NCI-H187 (cell line): Measurements from ENCODE around the gene HIPK2.

ENCODE experiments used
- DNase-seq, 2 experiments: peaks; one replicate each; lab custom pipeline; 2025; lab: John Stamatoyannopoulos, UW

HIPK2 gene

DNA sequence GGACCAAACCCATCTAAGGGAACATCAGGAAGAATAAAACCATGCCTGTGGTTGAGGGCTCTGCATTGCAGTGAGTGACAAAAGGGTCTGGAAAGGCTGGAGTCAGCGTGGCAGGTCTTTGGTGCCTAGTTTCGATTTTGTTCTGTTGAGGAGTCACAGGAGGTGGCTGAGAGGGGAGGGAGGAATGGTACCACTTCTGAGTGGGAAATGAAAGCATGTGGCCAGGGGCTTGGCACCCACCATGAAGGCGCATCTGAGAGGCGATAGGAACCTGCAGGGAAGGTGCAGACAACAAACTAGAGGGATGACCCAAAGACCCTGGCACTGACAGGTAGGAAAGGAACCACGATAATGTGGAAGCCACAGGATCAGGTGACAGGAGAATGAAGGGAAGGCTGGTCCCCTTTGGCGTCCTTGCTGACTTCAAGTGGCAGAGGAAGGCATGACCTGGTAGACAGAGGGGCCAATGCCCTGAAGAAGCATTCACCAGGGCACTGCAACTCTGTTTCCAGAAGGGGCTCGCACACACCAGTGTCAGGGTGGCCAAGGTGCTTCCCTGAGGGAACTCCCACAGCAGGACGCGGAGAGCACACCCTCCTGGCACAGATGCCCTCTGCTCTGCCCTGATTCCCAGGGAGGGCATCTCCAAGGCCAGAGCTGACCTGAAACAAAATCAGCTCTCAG lies 41.7 kb downstream of the HIPK2 start:
- no peak for DNase-seq

DNA sequence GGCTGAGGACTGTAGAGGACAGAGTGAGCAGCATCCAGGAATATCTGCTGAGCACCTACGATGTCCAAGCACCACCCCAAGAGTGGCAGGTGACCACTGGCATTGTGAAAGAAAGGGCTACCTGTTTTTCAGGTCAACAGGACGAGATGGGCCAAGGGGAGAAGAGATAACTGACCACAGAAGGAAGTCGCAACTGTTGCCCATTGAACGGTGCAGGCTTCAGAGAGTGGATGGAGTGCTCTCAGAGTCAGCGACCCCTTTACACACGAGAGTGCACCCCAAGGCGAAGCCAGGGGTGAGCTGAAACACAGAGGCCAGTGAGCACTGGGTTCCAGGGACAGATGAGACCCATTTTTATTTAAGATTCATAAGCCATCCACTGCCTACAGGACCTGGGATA lies 42.3 kb downstream of the HIPK2 start:
- no peak for DNase-seq

DNA sequence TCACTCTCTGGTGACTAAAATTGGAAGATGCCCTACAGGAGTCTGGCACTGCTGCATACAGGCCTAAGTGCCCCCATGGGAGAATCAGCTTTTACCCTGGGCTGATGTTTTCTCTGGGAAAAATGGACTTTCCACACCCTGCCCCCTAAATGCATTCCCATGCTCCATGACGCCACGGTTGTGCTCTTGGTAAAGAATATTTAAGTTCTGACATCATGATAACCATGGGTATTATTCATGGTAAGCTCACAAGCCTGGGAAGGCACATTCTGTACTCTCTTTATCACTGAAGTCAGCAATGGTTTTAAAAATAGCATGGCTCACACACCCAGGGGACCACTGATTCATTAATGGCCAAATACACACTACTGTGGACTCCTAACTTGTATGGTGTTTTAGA lies 43.4 kb downstream of the HIPK2 start:
- no peak for DNase-seq

DNA sequence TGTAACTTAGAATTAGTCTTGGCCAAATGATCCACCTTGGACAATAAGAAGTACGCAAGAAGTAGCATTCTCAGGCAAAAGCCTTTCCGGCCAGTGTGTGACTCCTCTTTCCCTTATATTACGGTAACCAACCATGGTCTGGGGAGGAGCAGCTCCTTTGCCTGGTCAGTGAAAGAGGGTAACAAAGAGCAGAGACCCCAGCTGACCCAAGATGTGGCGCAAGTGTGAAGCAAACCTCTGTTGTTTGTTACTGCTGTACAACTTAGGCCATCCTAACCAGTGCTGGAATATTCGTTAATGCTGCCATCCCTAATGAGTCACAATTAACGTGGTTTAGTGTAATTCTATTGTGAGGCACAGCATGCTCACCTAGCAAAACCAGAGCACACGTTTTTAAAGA lies 44.0 kb downstream of the HIPK2 start:
- DNase-seq: no peak

DNA sequence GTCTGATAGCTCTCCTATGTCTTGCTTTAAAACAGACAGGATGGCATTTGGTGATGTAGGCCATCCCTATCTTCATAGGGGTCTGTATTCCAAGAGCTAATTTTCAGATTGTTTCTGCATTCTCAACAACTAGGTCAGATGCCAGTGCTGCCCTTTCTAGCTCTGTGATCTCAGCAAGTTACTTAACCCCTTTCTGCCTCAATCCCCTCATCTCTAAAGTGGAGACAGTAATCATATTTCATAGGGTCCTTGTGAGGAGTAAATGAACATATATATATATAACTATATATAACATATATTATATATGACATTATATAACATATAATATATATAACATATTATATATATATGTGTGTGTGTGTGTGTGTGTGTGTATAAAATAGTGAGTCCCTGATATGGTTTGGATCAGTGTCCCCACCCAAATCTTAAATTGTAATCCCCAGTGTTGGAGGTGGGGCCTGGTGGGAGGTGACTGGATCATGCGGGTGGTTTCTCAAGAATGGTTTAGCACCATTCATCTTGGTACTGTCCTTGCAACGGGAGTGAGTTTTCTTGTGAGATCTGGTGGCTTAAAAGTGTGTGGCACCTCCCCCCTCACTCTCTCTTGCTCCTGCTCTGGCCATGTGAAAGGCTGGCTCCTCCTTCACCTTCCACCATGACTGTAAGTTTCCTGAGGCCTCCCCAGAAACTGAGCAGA lies 45.2 kb downstream of the HIPK2 start:
- no peak for DNase-seq

DNA sequence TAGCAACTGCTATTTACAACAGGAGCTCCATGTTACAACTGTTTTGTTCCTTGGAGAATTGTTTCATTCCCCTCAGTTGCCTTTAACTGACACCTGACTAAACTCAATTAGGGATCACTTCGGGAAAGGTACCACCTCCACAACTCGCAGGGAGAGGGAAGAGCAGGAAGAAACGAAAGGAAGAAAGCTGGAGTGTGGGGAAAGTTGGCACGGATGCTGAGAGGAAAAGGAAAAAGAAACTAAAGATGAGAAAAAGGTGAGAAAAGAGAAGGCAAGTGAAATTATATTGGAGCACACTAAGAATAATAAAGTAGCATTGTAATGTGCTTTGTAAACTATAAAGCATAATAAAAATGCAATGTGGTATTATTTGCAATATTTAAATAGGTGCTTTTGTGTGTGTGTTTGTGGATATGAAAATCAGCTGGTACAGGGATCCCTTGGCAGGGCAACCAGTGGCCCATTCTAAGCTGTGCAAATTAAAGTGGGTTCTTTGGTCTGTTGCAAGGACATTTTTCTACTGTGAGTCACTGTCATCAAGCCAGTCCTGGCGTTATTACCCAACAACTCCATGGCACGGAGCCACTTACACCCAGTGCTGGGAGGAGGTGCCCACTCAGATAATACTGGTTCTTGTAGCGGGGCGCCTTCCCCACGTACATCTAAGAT lies 45.9 kb downstream of the HIPK2 start:
- no peak for DNase-seq

DNA sequence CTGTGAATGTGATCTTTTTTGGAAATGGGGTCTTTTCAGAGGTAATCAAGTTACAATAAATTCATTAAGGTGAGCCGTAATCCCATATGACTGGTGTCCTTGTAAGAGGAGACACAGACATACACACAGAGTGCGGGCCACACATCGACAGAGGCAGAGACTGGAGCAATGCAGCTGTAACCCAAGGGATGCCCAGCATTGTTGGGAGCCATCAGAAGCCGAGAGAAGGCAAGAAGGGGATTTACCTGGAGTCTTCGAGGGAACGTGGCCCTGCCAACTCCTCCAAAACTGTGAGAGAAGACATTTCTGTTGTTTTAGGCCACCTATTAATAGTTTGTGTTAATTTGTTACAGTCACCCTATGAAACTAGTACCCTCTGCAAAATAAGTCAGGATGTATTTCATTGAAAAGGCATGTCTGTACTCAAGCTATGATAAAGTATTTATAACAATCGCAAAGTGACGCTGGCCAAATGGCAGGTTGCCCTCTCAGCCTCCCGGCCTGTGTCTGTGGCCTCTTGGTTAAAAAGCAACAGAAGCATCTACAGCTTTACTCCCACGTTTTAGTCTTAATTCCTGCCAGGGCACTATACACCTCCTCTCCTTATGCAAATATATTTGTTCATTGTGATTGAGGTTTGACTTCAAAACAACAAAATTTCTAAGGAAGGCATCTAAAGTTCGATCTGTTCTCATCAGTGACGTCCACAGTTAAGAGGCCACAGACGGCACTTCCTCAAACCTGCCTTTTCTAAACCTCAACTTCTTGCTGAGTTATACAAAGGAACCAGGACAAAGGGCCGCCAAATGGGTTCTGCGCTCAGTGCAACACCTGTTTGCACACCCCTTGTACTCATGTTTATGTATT lies 46.8 kb downstream of the HIPK2 start:
- no peak for DNase-seq

DNA sequence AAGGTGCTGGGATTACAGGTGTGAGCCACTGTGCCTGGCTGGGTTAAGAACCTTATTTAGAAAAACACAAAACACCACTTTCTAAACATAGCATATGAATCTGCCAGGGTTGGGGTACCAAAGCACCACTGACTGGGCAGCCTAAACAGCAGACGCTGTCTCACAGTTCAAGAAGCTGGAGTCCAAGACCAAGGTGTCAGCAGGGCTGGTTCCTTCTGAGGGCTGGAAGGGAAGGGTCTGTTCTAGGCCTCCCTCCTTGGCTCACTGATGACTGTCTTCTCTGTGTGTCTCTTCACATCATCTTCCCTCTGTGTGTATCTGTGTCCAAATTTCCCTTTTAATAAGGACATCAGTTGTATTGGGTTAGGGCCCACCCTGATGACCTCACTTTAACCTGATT lies 49.6 kb downstream of the HIPK2 start:
- DNase-seq: no peak

DNA sequence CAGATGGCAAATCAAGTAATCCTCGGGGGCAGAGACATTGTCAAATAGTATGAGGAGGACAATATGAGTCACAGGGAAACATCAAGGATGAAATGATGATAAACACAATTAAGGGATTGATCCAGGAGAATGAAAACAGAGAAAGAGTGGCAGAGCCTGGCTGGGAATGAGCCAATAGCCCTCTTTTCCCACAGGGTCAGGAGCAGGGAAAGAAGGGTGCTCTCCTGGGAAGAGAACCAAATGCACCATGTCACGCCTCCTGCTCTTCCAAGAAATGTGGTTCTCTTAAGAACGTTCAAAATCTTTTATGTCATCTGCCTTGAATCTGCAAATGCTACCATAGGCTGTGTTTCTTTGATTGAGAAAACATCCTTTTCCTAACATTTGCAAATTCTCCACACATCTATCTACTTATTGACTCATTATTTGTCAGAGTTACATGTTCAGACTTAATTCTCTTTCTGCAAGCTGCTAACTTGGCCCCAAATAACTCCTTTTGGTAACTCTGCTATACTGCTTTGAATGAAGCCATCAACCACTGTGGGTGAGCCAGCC lies 50.6 kb downstream of the HIPK2 start:
- no peak for DNase-seq

DNA sequence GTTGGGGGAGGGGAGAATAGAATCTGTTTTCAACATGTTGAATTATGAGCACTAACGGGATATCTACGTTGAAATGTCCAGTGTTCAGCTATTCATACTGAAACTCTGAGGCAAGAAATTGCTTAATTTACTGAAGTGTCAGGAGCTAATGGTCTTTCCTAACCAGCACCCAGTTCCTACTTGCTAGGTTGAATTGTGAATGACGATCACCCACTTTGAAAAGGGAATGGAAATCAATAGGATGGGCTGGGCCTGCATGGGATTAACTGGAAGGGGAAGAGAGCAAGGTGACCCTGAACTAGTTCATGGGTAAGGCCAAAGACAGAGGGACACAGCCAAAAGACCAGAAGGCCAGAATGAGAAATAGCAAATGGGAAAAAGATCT lies 51.3 kb downstream of the HIPK2 start:
- no peak for DNase-seq

DNA sequence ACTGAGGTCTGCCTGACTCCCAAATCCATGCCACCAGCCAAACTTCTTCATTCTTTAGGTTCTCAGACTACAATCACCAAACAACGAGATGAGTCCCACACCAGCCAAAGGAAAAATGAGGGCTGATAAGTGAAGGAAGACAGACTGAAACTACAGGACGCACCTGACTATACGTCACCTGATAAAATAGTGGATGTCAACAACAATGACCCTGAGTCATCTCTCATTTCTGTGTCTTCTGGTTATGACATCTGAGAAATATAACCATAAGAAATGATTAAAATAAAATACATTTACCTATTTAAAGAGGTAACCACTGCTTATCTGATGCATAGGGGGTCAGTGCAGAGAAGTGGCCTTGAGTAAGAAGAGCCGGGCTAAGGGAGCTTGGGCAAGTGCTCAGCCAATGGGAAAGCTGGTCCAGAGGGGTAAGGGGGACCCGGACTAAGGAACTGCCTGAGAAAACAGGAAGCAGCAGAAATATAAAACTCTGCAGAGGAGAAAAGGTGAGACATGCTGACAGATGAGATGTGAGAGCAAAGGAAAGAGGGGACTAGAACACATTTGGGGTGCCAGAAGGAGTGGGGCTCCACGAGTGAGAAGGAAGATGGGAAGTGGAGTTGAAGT lies 51.8 kb downstream of the HIPK2 start:
- DNase-seq: no peak

DNA sequence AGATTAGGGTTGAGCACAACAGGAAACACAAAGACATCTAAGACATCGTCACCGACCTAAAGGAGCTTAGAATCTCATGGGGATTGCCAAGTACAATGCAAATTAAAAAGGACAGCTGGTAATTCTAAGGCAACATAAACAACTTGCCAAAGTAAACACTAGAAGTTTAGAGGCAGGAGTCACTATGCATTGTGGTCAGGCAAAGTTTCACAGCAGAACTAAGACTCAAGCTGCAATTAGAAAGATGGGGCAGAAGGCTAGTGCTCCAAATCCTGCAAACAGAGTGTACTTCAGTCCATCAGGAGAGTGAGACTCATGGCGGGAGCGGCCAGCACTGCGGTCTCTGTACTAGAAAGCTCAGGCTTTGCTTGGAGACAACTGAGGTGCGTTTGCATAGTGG lies 52.7 kb downstream of the HIPK2 start:
- DNase-seq: peak in 1 of 2 experiments; percentile 31

DNA sequence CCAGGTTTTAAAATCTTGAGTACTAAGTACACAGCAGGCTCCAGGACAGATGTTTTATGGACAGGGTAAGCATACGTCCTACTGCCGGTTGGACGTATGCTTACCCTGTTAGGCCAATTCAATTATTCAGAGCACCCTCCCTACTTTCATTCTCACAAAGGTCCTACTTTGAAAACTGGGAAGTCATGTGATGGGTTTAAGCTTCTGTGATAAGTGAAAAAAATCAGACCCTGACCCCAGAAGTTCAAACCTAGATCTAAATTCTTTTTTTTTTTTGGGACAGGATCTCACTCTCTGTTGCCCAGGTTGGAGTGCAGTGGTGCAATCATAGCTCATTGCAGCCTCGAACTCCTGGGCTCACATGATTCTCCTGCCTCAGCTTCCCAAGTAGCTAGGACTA lies 55.2 kb downstream of the HIPK2 start:
- no peak for DNase-seq

DNA sequence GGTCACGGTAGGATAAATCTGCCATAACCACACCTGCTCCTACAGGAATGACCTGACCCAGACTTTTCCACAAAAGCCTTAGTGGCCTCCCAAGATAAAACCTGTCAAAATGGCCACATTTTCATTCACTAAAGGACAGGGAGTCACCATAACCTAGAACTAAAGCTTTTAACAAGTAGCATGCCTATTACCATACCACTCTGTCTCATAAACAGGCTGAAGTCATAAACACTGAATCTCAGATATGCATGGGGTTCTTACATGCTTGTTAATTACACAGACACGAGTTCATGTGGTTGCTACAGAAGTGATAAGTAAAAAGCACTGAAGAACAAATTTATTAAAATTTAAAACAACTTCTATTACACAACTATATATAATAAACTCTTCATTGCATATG lies 56.0 kb downstream of the HIPK2 start:
- DNase-seq: no peak

DNA sequence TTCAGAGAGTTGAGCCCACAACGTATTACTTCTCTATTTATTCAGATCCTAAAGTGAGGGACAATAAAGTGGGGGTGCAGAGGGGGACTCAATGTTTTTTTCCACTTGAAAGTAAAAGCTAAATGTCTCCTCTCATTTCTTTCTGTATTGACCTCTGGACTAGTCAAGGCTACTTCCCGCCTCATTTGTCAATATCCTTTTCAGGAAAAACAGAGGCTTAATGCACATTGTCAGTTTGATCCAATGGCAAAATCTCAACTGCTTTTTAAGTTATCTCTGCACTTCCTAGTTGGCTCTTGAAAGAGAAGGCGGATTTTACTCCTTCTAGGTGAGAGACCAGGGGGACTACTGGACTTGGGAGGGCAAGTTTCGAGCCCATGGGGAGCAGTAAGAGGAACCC lies 56.4 kb downstream of the HIPK2 start:
- DNase-seq: no peak

DNA sequence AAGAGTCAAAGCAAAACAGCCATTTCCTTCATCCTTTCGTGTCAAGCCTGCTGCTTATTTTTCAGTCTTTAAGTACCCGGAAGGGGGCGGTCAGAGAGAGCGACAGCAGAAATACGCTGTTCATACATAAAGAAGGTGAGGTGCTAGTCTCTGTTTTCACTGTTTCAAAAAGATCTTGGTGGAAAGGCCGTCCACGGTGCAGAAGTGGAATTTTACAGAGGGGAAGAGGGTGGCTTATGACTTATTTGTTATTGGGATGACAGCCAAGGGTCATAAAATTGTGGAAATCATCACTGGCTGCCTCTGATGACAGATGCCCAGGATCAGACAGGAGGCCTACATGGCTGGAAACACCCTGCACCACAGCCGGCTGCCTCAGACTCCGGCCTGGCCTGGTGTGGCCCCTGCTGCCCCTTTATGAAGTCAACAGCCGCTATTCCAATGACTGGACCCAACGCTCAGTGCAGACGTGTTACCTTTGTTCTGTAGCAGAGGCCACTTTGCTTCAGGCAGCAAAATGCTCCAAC lies 57.0 kb downstream of the HIPK2 start:
- no peak for DNase-seq

DNA sequence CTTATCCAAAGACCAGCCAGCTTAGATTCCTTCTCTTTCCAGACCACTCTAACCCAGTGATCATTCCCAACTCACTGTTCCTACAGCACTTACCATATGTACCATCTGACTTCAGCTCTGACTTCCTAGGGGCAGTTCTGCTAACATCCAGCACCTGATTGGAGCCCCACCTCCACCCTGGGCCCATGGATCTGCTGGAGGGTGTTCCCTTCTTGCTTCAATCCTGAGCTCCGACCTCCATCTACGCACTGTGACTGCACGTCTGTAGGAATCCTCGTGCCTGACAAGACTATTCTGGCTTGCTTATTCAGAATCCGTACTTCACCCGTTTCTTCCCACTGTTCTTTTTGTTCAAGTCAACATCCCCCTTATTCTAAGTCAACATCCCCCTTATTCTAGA lies 57.6 kb downstream of the HIPK2 start:
- no peak for DNase-seq

DNA sequence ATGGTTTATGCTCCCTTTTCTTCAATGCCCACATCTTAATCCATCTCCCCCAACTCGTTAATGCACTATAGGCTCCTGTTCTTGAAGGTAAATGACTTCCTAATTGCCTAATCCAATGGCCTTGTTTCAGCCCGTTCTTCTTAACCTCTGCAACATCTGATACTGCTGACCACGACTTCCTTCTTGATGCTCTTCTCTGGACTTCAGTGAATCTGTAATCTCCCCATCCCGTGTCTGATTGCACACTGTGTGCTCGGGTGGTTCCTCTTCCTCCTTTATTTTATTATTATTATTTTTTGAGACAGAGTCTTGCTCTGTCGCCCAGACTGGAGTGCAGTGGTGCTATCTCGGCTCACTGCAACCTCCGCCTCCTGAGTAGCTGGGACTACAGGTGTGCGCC lies 58.9 kb downstream of the HIPK2 start:
- DNase-seq: no peak

DNA sequence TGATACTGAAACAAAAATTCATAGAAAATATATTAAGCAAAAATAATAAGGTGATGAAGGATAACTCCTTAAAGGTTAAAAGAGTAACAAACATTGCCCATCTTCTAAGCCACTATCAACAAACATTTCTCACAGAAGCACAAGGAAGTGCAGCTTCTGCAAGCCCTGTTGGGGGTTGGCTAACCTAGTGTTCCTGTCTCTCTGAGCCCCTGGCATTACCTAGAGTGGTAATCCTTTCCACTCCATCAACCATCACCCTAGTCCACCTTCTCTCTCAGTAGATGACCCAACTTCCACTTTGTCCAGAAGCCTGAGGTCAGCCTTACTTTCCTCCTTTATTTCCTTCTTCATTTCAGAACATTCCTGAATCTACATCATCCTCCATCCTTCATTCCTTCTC lies 59.7 kb downstream of the HIPK2 start:
- no peak for DNase-seq

DNA sequence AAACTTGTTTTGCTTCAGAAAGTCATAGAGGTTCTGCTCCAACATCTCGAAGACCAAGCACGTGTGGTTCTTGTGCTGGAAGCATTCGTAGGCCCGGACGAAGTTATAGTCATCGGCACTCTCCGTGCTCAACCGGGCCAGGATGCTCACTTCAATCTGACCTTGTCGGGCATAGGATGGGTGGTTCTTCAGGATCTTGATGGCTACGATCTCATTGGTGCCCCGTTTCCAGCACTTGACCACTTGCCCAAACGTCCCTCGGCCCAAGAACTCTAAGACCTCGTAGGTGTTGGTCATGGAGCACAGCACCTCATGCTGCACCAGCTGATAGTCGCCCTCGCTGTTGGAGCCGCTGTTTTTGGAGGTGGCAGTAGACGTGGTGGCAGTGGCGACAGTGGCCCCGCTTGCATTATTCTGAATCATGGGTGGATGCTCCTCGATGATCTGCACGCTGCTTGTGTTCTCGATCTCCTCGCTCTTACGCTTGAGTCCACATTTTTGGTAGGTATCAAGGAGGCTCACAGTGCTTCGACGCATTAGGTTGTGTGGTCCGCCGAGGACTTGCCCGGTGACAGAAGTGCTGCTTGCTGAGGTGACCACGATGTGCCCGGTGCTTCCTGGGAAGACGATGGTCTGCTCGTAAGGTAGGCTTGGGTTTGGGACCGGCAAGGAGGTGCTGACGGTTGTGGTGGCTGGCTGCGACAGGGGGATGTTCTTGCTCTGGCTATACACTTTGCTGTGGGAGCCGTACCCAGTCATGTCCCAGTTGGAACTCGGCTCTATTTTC lies 61.4 kb downstream of the HIPK2 start:
- no peak for DNase-seq
